ENCODE data around the gene TGFBRAP1. TPM values are rescaled to one million over a fixed set of nuclear protein-coding genes. Genes with fewer than 3 reads are reported as not detected.

Gene TGFBRAP1
- total RNA-seq, result 6.1 TPM

GRCh38 chr2:105329561-105330495 lies at the start of gene TGFBRAP1:
Gene TGFBRAP1 (minus strand): TSS chr2:105329735. CDS start chr2:105308301, 21,434 bp downstream.
- DNase-seq (ENCODE audit: low spot score) (peak; percentile 67), ATAC-seq (peak; percentile 94)

GRCh38 chr2:105378921-105379383 lies 49.4 kb upstream of the TGFBRAP1 start:
- DNase-seq (ENCODE audit: low spot score) (no peak), ATAC-seq (no peak)

- DNase-seq (ENCODE audit: low spot score) (peak; percentile 36), ATAC-seq (no peak)
Measured at GRCh38 chr2:105378276-105378840, 48.8 kb upstream of the TGFBRAP1 start.

- DNase-seq (ENCODE audit: low spot score) (peak; percentile 28), ATAC-seq (peak; percentile 77)
Measured at GRCh38 chr2:105377871-105378270, 48.3 kb upstream of the TGFBRAP1 start.

- no peak for ATAC-seq
- DNase-seq (ENCODE audit: low spot score), result no peak
Measured at GRCh38 chr2:105376789-105377240, 47.3 kb upstream of the TGFBRAP1 start.

GRCh38 chr2:105376010-105376409 lies 46.5 kb upstream of the TGFBRAP1 start:
- ATAC-seq (no peak), DNase-seq (ENCODE audit: low spot score) (no peak)

- DNase-seq (ENCODE audit: low spot score) (peak; percentile 24), ATAC-seq (peak; percentile 17)
Measured at GRCh38 chr2:105375001-105375561, 45.5 kb upstream of the TGFBRAP1 start.

GRCh38 chr2:105373895-105374401 lies 44.4 kb upstream of the TGFBRAP1 start:
- ATAC-seq, result no peak

GRCh38 chr2:105373344-105373781 lies 43.8 kb upstream of the TGFBRAP1 start:
- no peak for ATAC-seq
- DNase-seq (ENCODE audit: low spot score), result no peak

More at GRCh38 chr2:105373895-105374401, 44.4 kb upstream of the TGFBRAP1 start:
- DNase-seq (ENCODE audit: low spot score), result no peak

GRCh38 chr2:105371810-105372209 lies 42.3 kb upstream of the TGFBRAP1 start:
- DNase-seq (ENCODE audit: low spot score) (no peak), ATAC-seq (no peak)

GRCh38 chr2:105371156-105371555 lies 41.6 kb upstream of the TGFBRAP1 start:
- ATAC-seq (no peak), DNase-seq (ENCODE audit: low spot score) (no peak)

- DNase-seq (ENCODE audit: low spot score) (peak; percentile 82), ATAC-seq (peak; percentile 99)
Measured at GRCh38 chr2:105369777-105370690, 40.5 kb upstream of the TGFBRAP1 start.

- ATAC-seq (no peak), DNase-seq (ENCODE audit: low spot score) (no peak)
Measured at GRCh38 chr2:105368759-105369408, 39.3 kb upstream of the TGFBRAP1 start.

- ATAC-seq (no peak), DNase-seq (ENCODE audit: low spot score) (no peak)
Measured at GRCh38 chr2:105365206-105365605, 35.7 kb upstream of the TGFBRAP1 start.

GRCh38 chr2:105364436-105365139 lies 35.1 kb upstream of the TGFBRAP1 start:
- ATAC-seq, result no peak

GRCh38 chr2:105362862-105363591 lies 33.5 kb upstream of the TGFBRAP1 start:
- no peak for DNase-seq (ENCODE audit: low spot score)
- ATAC-seq, result no peak

More at GRCh38 chr2:105364436-105365139, 35.1 kb upstream of the TGFBRAP1 start:
- DNase-seq (ENCODE audit: low spot score), result no peak

GRCh38 chr2:105361102-105361889 lies 31.8 kb upstream of the TGFBRAP1 start:
- DNase-seq (ENCODE audit: low spot score) (no peak), ATAC-seq (no peak)

Data from left lobe of liver (tissue), 2 donors.